PFSK-1 (cell line): Measurements from ENCODE around the gene AATK.

ENCODE experiments used
- FOXP2 ChIP-seq: optimal IDR thresholded peaks from 2 replicates; pipeline ENCODE3; 2011; ENCODE audit warnings: borderline replicate concordance, control low read depth, inconsistent platforms; ENCODE audit not compliant: insufficient read depth; ENCODE audit errors: extremely low read length, extremely low read depth
- POLR2AphosphoS5 ChIP-seq: IDR thresholded peaks from 2 replicates; pipeline ENCODE4 v1.6.1; 2012; ENCODE audit warnings: low read depth, mild to moderate bottlenecking, control low read depth, low read length, moderate library complexity
- SIN3A ChIP-seq: IDR thresholded peaks from 2 replicates; pipeline ENCODE4 v1.6.1; 2012; ENCODE audit warnings: mild to moderate bottlenecking, low read length, moderate library complexity, borderline replicate concordance; ENCODE audit not compliant: insufficient read depth
- TAF1 ChIP-seq: IDR thresholded peaks from 2 replicates; pipeline ENCODE4 v1.6.1; 2012; ENCODE audit warnings: low read length, control low read depth, borderline replicate concordance; ENCODE audit not compliant: insufficient read depth
- TF ChIP-seq, protein P1 (sequence below), 2 experiments: IDR thresholded peaks; 2 replicates each; pipeline versions ENCODE4 v1.6.1 to v1.8.0; 2011 to 2012; ENCODE audit warnings: low read depth in 2 of 2, low read length in 2 of 2, control low read depth in 1 of 2, inconsistent platforms in 1 of 2, mild to moderate bottlenecking in 1 of 2, moderate library complexity in 1 of 2; ENCODE audit not compliant: insufficient read depth in 1 of 2

The AATK gene

DNA sequence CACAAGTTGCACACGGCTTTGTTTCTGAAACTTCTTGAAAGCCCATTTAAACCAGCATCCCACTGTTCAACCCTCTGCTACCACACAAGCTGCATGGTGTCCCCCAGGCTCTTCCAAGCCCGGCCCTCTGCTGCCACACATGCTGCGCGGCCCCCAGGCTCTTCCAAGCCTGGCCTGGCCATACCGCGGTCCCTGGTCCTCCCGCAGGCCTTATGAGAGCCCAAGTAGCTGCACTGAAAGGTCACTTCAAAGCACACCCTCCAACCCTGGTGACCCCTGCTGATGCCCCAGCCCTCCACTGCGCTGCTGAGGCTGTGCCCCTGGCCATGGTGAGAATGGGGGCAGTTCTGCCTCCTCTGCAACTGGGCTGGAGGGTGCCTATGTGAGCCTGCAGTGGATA, 26.6 kb downstream of the AATK start:
- TF ChIP-seq TAF1 (no peak), FOXP2 (no peak), POLR2AphosphoS5 (no peak), SIN3A (no peak)
- TF ChIP-seq, protein P1, sequence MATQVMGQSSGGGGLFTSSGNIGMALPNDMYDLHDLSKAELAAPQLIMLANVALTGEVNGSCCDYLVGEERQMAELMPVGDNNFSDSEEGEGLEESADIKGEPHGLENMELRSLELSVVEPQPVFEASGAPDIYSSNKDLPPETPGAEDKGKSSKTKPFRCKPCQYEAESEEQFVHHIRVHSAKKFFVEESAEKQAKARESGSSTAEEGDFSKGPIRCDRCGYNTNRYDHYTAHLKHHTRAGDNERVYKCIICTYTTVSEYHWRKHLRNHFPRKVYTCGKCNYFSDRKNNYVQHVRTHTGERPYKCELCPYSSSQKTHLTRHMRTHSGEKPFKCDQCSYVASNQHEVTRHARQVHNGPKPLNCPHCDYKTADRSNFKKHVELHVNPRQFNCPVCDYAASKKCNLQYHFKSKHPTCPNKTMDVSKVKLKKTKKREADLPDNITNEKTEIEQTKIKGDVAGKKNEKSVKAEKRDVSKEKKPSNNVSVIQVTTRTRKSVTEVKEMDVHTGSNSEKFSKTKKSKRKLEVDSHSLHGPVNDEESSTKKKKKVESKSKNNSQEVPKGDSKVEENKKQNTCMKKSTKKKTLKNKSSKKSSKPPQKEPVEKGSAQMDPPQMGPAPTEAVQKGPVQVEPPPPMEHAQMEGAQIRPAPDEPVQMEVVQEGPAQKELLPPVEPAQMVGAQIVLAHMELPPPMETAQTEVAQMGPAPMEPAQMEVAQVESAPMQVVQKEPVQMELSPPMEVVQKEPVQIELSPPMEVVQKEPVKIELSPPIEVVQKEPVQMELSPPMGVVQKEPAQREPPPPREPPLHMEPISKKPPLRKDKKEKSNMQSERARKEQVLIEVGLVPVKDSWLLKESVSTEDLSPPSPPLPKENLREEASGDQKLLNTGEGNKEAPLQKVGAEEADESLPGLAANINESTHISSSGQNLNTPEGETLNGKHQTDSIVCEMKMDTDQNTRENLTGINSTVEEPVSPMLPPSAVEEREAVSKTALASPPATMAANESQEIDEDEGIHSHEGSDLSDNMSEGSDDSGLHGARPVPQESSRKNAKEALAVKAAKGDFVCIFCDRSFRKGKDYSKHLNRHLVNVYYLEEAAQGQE (IDR thresholded peaks at IDR 0.05; ENCODE audit: insufficient read depth in 1 of 2, low read depth in 2 of 2, low read length in 2 of 2): no peak

DNA sequence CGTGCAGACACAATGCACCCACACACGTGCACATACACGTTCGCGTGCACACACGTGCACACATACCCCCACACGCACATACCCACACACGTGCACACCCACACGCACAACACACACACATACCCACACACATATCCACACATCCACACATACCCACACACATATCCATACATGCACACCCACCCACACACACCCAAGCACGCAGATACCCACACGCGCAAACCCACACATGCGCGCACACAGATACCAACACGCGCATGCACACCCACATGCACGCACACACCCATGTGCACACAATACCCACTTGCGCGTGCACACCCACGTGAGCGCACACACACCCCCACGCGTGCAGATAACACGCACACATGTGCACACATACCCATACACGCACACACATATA, 27.5 kb downstream of the AATK start:
- TF ChIP-seq SIN3A: no peak
- TF ChIP-seq FOXP2: no peak
- TF ChIP-seq TAF1: no peak
- no peak for TF ChIP-seq POLR2AphosphoS5
- TF ChIP-seq, protein P1 (IDR thresholded peaks at IDR 0.05; ENCODE audit: insufficient read depth in 1 of 2, low read depth in 2 of 2, low read length in 2 of 2): no peak

DNA sequence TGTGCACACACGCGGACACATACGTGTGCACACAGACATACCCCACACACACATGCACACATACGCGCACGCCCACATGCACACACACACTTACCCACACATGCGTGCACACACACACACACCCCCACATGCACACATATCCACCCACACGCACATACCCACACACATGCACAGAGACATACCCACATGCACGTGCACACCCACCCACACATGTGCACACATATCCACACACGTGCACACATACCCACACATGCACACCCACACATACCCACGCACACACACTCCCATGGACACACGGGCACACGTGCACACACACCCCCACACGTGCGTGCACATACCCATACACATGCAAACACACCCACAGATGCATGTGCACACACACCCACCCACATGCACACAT, 27.9 kb downstream of the AATK start:
- TF ChIP-seq POLR2AphosphoS5: no peak
- no peak for TF ChIP-seq TAF1
- TF ChIP-seq SIN3A: no peak
- TF ChIP-seq FOXP2: no peak
- TF ChIP-seq, protein P1 (IDR thresholded peaks at IDR 0.05; ENCODE audit: insufficient read depth in 1 of 2, low read depth in 2 of 2, low read length in 2 of 2): no peak

DNA sequence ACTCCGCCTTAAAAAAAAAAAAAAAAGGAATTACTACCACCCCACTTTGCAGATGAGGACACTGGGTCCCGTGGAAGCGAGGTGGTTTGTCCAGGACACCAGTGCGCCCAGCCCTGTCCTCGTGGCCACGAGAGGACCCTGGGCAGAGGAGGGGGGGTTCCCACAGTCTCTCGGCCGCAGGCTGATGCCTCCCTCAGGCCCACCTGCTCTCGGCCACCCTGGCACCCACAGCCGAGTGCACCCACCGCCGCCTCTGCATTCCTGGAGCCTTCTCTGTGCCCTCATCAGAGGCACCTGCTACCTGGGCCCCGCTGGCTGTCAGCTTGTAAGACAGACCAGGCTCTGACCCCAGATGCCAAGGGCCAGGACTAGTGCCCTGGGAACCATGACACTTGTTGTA, 28.8 kb downstream of the AATK start:
- TF ChIP-seq TAF1 (no peak), POLR2AphosphoS5 (no peak), FOXP2 (no peak), SIN3A (no peak)
- TF ChIP-seq, protein P1 (IDR thresholded peaks at IDR 0.05; ENCODE audit: insufficient read depth in 1 of 2, low read depth in 2 of 2, low read length in 2 of 2): no peak

DNA sequence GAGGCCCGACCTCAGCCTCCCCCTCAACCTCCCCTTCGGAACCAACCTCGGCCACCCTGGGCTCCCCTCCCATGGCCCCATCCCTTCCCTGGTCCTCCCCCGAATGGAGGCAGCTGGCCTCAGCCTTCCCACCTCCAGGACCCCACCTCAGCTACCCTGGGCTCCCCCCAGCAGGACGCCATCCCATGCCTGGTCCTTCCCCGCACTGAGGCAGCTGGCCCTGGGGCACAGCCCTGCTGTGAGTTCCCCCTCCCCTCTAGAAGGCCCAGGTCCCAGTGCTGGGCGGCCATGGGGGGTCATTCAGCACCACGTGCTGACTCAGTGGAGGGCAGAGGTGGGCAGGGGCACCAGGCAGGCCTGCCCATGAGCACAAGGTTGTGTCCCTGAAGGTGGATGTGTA, 29.7 kb downstream of the AATK start:
- TF ChIP-seq, protein P1 (IDR thresholded peaks at IDR 0.05; ENCODE audit: insufficient read depth in 1 of 2, low read depth in 2 of 2, low read length in 2 of 2): no peak
- TF ChIP-seq TAF1 (no peak), SIN3A (no peak), FOXP2 (no peak), POLR2AphosphoS5 (no peak)
